Transverse colon (tissue), 4 donors: Measurements from ENCODE around the gene S100A10.

Source experiments
- EP300 ChIP-seq: sonication (generic); formaldehyde crosslinking; IDR thresholded peaks from one replicate; pipeline ENCODE4 v1.6.1; 2017; ENCODE audit warnings: antibody characterized with exemption, low read depth
- POLR2A ChIP-seq: fragments of 450-650 bp; IDR thresholded peaks from one replicate; pipeline ENCODE4 v1.6.1; 2016; ENCODE audit warnings: antibody characterized with exemption, mild to moderate bottlenecking, moderate library complexity
- POLR2AphosphoS5 ChIP-seq, 3 donors: sonication (generic); formaldehyde crosslinking; IDR thresholded peaks; one replicate each; pipeline ENCODE4 v1.6.1; 2016; ENCODE audit warnings: antibody characterized with exemption in 3 of 3
- TF ChIP-seq, protein P1 (sequence below), 5 experiments: fragments of 200-600 bp in 3 of 5; fragments of 450-650 bp in 2 of 5; sonication (generic) in 3 of 5; IDR thresholded peaks; 1 replicate in 2 of 5; 2 replicates in 3 of 5; pipeline ENCODE4 v1.5.1; 2016 to 2017; ENCODE audit warnings: antibody characterized with exemption in 5 of 5, inconsistent platforms in 3 of 5, mild to moderate bottlenecking in 2 of 5, moderate library complexity in 1 of 5

DNA sequence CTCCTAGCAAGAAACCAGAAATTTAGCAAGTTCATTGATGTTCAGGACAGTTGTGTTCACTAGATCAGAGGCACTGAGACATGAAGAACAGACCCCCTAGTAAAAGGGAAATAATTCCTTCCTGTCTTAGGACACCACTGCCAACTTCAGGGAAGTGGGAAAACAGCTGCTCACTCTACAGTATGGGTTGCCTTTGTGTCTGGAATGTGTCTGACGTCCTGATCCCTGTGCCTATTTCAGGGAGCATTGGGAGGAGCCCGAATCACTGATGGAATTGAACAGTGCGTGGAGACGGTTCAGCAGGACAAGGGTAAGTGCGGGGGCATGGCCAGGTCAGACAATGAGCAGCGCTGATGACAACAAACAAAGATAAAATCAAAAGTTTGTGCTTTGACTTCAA is 22.1 kb upstream of the S100A10 start:
- TF ChIP-seq, protein P1, sequence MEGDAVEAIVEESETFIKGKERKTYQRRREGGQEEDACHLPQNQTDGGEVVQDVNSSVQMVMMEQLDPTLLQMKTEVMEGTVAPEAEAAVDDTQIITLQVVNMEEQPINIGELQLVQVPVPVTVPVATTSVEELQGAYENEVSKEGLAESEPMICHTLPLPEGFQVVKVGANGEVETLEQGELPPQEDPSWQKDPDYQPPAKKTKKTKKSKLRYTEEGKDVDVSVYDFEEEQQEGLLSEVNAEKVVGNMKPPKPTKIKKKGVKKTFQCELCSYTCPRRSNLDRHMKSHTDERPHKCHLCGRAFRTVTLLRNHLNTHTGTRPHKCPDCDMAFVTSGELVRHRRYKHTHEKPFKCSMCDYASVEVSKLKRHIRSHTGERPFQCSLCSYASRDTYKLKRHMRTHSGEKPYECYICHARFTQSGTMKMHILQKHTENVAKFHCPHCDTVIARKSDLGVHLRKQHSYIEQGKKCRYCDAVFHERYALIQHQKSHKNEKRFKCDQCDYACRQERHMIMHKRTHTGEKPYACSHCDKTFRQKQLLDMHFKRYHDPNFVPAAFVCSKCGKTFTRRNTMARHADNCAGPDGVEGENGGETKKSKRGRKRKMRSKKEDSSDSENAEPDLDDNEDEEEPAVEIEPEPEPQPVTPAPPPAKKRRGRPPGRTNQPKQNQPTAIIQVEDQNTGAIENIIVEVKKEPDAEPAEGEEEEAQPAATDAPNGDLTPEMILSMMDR (IDR thresholded peaks at IDR 0.05) = no peak
- TF ChIP-seq POLR2A (no peak), POLR2AphosphoS5 (IDR thresholded peaks at IDR 0.05) (no peak), EP300 (no peak)
